Measurements from ENCODE around the gene SLC4A7.
A peak's percentile ranks its signal among the peaks of the same experiment; 100 is the strongest.
"Not testable (repeated sequence)": the region's sequence is repeated elsewhere in the genome, so short reads cannot be mapped to it uniquely, and the experiment has no call there.

SLC4A7 gene

GRCh38 chr3:27484015-27484844 lies at the start of gene SLC4A7:
SLC4A7 (minus strand) TSS chr3:27484384; CDS start chr3:27484126, 258 bp downstream.
- DNase-seq = peak; percentile 94 to 100 (median 99)
- intact Hi-C loops (cut with DNase I) = no loop called here

DNA sequence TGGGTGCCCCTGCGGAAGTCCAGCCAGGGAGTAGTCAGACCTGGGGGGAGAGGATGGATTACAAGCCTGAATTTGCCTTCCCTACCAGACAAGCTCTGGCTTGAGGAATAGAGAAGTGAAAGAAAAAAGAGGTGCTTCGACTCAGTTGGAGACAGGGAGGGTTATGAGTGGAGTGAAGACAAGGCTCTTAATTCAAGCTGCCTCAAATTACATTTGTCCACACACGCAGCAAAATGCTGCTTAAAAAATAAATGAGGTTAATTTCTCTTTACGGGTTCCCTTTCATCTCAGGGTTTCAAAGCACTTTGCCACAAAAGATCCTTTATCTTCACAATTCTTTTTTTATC lies 49.0 kb upstream of the SLC4A7 start:
- intact Hi-C loops (cut with DNase I) = no loop called here
- DNase-seq = peak in 1 of 42 donors; percentile 42

GRCh38 chr3:27532426-27533260 lies 48.5 kb upstream of the SLC4A7 start:
- no peak for DNase-seq
- intact Hi-C loops (cut with DNase I) = no loop called here

DNA sequence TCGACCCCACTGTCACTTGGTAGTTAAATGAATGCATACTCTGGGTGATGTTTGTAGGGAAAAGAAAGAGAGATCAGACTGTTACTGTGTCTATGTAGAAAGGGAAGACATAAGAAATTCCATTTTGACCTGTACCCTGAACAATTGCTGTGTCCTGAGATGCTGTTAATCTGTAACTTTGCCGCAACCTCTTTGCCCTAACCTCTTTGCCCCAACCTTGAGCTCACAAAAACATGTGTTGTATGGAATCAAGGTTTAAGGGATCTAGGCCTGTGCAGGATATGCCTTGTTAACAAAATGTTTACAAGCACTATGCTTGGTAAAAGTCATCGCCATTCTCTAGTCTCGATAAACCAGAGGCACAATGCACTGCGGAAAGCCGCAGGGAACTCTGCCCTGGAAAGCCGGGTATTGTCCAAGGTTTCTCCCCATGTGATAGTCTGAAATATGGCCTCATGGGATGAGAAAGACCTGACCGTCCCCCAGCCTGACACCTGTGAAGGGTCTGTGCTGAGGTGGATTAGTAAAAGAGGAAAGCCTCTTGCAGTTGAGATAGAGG lies 47.1 kb upstream of the SLC4A7 start:
- DNase-seq = peak in 1 of 42 donors; percentile 25

GRCh38 chr3:27528791-27529190 lies 44.6 kb upstream of the SLC4A7 start:
- intact Hi-C loops (cut with DNase I) = no loop called here
- DNase-seq = peak in 1 of 42 donors; percentile 2

More for the DNA sequence above, 47.1 kb upstream of the SLC4A7 start:
- intact Hi-C loops (cut with DNase I) = not testable (repeated sequence)

DNA sequence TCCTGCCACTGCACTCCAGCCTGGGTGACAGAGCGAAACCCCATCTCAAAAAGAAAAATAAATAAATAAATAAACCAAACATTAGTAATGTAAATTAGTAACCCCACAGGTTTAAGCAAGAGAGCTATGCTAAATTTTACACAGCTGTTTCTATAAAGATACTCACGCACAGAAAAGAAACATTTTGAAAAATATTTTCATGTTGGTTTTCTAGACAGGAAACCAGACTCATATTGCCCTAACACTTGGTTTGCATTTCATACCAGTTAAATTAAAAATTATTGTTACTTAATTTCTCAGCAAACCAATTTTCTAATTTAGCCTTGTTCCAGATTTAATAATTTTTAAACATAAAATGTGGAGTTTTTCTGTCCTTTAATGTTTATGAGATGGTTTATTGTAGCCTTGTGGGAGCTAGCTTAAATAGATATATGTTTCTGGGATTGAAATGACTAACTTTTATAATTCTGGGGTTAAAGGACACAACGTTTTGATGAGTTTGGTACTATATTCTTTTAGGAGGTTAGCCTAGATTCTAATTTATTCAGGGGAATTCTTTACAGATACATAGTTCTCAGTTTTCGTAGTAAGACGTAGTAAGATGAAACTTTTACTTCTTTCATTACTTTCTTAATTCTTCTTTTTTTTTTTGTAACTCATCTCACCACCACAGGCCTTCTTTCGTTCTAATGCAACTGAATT lies 42.6 kb upstream of the SLC4A7 start:
- intact Hi-C loops (cut with DNase I) = no loop called here
- DNase-seq = no peak

DNA sequence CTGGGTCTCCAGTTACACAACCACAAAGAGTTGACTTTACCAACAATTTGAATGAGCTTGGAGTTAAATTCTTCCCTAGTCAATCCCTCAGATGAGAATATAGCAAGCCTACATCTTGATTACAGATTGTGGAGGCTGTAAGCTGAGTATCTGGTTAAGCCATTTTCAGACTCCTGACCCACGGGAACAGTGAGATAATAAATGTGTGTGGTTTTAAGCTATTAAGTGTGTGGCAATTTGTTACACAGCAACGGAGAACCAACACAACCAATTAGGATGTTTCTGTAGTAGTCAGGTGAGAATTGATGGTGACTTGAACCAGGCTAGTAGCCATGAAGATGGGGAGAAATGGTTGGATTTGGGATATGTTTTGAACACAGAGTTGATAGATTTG lies 37.7 kb upstream of the SLC4A7 start:
- DNase-seq = no peak
- intact Hi-C loops (cut with DNase I) = no loop called here

GRCh38 chr3:27521179-27521871 lies 37.1 kb upstream of the SLC4A7 start:
- intact Hi-C loops (cut with DNase I) = no loop called here
- peak in 21 of 42 donors; percentile 9 to 68 (median 35) for DNase-seq

DNA sequence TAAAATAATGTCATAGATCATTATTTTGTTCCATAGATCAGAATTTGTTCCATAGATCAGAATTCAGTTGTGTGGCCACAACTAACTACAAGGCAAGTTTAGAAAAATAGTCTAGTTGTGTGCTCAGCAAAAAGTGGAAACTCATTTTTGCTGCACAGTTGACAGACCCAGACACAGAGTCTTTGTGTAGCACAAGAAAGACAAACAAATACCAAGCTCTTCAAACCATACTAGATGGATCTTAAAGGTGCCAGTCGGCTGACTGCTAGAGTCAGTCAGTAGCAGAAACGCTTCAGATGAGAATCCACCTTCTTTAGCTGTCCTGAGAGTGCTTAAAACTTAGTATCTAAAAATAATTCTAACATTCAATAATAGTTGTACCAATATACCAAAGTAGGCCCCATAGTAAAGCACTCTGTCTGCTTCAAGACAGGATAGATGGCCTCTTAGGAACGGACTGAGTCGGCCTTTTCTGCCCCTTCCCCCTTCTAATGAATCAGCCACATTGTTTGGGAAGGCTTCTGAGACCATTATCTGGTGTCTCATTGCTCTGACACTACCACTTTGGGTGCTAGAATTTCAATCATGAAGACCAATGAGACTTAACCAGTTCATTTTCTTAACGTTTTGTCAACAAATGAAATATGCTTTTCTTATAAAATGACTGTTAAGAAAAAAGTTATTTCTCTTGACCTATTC lies 27.7 kb upstream of the SLC4A7 start:
- intact Hi-C loops (cut with DNase I) = no loop called here
- DNase-seq = no peak

- DNase-seq = no peak
- intact Hi-C loops (cut with DNase I) = no loop called here
These were observed 25.2 kb upstream of the SLC4A7 start for GRCh38 chr3:27509376-27509775.

DNA sequence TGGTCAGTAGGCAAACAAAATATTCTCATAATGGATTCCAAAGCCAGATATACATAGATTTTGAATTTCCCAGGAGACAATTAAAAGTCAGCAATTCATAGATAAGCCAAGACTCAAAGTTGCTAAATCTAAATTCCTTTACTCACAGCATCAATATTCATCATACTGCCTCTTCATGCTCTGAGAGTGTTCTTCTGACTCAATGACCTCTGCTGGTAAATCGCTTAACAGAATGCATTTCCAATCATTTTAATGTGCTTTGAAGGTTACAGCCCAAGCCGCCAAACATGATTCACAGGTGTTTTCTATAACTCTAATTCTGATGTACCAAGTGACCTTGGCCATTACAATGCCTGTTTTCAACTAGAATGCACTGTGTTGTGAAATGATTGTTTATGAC lies 24.2 kb upstream of the SLC4A7 start:
- intact Hi-C loops (cut with DNase I) = no loop called here
- DNase-seq = no peak

DNA sequence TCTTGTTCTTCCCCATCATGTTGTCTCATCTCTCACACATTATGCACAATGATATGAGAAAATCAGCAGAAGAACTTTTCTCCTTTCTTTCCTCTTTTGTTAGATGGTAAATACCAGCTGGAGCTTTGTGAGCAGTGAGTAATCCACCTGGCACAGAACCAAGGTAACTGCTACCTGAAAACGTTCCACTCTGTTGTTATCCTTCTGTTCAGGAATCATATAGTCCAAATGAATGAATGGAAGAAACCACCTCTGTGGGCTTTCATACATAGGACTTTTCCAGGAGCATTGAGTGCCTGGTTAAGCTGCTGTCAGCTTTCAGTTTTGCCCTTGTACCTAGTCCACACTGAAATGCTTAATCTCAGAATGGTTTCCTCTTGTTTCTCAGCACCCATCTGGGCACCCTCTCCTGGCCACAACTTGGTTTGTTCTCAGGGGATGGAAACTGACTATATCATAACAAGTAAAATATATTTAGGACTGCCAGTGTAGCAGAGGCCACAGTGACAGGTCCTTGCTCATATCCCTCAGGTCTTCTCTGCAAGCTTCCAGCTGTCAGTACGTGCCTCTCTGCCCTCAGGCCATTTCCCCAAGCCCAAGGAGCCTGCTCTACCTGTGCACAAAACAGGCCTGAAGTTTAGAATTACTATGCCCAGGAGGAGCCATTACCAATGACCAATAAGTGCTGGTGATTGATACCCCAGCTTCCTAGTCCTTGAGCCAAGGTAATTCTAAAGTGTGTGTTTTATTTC lies 23.5 kb upstream of the SLC4A7 start:
- intact Hi-C loops (cut with DNase I) = no loop called here
- no peak for DNase-seq

DNA sequence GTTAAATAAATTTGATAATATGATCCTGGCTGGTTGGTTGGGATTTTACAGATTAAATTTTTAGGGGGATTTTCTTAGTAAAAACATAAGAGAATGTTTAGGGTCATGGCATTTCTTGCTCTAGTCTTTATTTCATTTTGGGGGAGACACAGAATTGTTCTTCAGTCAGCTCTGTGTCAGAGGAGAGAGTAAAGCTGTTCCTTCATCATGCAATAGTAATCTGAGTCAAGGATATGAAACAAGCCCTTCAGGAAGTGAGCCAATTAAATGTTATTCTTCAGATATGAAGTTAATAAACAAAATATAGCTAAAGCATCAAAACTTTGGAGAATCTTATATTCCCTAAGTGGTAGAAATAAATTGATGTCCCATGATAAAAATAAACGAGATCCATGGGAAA lies 22.9 kb upstream of the SLC4A7 start:
- intact Hi-C loops (cut with DNase I) = no loop called here
- DNase-seq = no peak

DNA sequence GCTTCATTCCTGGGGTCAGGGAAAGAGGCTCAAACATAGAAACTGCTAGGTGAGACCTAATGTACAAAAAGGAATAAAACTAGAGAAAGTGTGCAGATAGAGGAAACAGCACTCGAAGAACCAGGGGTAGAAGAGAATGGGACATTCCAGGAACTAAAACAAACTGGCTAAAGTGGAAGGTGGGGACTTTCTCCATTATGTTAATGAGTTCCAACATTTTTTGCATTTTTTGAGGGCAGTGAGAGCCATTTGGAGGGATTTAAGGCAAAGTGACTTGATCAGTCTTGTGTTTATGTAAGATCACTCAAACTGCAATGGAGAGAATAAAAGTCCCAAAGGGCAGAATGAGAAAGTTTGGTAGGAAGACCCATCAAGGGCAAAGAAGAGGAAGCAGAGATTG lies 20.6 kb upstream of the SLC4A7 start:
- no peak for DNase-seq
- intact Hi-C loops (cut with DNase I) = no loop called here

- intact Hi-C loops (cut with DNase I) = no loop called here
These were observed 19.3 kb upstream of the SLC4A7 start for GRCh38 chr3:27503526-27503925.

DNA sequence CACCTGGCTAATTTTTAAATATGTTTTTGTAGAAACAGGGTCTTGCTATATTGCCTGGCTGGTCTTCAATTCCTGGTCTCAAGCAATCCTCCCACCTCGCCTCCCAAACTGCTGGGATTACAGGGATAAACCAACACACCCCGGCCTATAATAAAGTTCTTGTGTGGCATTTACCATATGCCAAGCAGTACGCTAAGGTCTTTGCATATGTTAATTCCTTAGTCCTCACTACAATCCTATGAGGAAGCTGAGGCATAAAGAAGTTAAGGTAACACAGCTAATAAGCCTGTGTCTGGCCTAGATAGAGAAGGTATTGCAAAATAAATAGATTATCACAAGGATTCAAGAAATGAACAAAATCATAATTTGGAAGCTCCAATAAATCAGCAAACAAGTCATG lies 17.6 kb upstream of the SLC4A7 start:
- intact Hi-C loops (cut with DNase I) = no loop called here
- DNase-seq = peak in 1 of 42 donors; percentile 17

More at GRCh38 chr3:27503526-27503925, 19.3 kb upstream of the SLC4A7 start:
- no peak for DNase-seq

DNA sequence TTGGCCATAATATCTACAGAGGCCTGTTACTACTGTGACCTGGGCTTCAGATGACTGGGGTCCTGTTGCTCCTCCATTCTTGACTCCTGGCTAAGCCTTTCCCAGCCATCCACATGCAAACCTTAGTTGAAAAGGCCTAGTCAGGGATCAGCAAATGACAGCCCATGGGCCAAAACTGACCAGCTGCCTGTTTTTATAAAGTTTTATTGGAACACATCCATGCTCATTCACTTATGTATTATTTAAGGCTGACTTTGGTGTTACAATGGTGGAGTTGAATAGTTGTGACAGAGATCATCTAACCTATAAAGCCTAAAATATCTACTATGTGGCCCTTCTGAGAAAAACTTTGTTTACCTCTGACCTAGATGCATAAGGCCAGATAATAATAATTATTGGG lies 16.8 kb upstream of the SLC4A7 start:
- intact Hi-C loops (cut with DNase I) = no loop called here
- DNase-seq = peak in 1 of 42 donors; percentile 10

DNA sequence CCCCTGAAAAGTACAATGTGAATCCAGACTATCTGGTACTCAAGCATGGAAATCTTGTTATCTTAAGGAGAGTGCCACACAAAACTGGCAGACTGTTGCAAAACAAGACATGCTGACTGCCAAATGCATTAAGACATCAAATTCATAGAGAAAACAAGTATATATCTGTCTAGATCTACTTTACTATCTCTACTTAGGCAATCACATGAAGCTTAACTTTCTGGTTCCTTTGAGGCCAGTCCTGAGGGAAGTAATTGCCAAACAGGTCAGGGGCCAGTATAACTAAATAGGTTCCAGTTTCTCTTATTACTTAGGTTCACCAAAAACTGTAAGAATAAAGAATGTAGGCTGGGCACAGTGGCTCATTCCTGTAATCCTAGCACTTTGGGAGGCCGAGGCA lies 15.9 kb upstream of the SLC4A7 start:
- intact Hi-C loops (cut with DNase I) = no loop called here
- DNase-seq = no peak
